22Rv1 (cell line): ENCODE measurements around the gene CHMP1A.

ENCODE experiments used
- CTCF ChIP-seq: fragments of 450-650 bp; IDR thresholded peaks from 2 replicates; pipeline ENCODE4 v1.5.1; 2017; ENCODE audit warnings: mild to moderate bottlenecking
- ZFX ChIP-seq: fragments of 450-650 bp; IDR thresholded peaks from 2 replicates; pipeline ENCODE4 v1.6.1; 2017; ENCODE audit warnings: antibody characterized with exemption, borderline replicate concordance

GRCh38 chr16:89639385-89639784, 18.1 kb downstream of the CHMP1A start:
- TF ChIP-seq CTCF, result no peak
- no peak for TF ChIP-seq ZFX
